ENCODE measurements around the gene LLGL1. TPM values are rescaled to one million over a fixed set of nuclear protein-coding genes. Genes with fewer than 3 reads are reported as not detected.

The LLGL1 gene
- total RNA-seq, 1 experiment from 2014 or later: 44.3 TPM

GRCh38 chr17:18181358-18181757 lies 44.1 kb upstream of the LLGL1 start:
- Histone ChIP-seq H3K9ac (ENCODE audit: low read length) (no peak overlapping the region), H2AFZ (ENCODE audit: low read depth, low read length, poor library complexity, severe bottlenecking) (no peak overlapping the region), H3K27ac (ENCODE audit: low read depth, low read length) (peak overlapping the region; percentile 99; the same call in 1 of the 2 replicates), H4K20me1 (ENCODE audit: insufficient read depth) (no peaks in the 10 kb centered on the region), H3K4me2 (ENCODE audit: low read length) (peak overlapping the region; percentile 94; the same call in 1 of the 2 replicates), H3K27me3 (ENCODE audit: insufficient read depth, low read length) (no peaks in the 10 kb centered on the region), H3K79me2 (ENCODE audit: insufficient read depth, low read length) (peaks cover 23% of the 10 kb centered on the region), H3K9me2 (ENCODE audit: insufficient read depth) (no peaks in the 10 kb centered on the region), H3K4me3 (replicated peaks in 1 of 2; ENCODE audit: low read depth in 1 of 2, low read length in 2 of 2) (no peak overlapping the region), H3K9me3 (ENCODE audit: control insufficient read depth in 1 of 2, insufficient read depth in 1 of 2, low read depth in 1 of 2, low read length in 2 of 2) (no peaks in the 10 kb centered on the region), H3K4me1 (ENCODE audit: control insufficient read depth in 1 of 2, insufficient read depth in 2 of 2, low read length in 2 of 2) (peaks cover 18 to 37% of the 10 kb centered on the region in 2 experiments), H3K36me3 (ENCODE audit: control insufficient read depth in 1 of 2, insufficient read depth in 2 of 2, low read length in 2 of 2) (peaks cover 0 to 4% of the 10 kb centered on the region in 2 experiments; a peak in 1 of 4 replicates)
- ChIA-PET RAD21 (ENCODE audit: low non-redundant PET in 1 of 2, low total read pairs in 2 of 2, uncharacterized antibody in 2 of 2, unreplicated experiment in 2 of 2) (no interaction called here), POLR2A (no interaction called here), CTCF (interaction anchor here (2.1 kb wide), 1 partner anchor 23 kb away, joined by 6 read pairs; no protein-coding TSS in a partner anchor)
- no TSS peak for BruUV-seq (replicated peaks)
- intact Hi-C loops (cut with micrococcal nuclease): no loop called here
- DNase-seq (ENCODE audit: low read depth, low spot score) (no peak), ATAC-seq (no peak)
- TF ChIP-seq TCF7L2 (IDR thresholded peaks at IDR 0.05; ENCODE audit: borderline replicate concordance, extremely low read depth, insufficient read depth, insufficient read length) (no peak), EZH2phosphoT487 (IDR thresholded peaks at IDR 0.05; ENCODE audit: borderline replicate concordance) (no peak), SIN3A (IDR thresholded peaks at IDR 0.05; ENCODE audit: low read depth) (no peak), ZFX (IDR thresholded peaks at IDR 0.05) (no peak), MAX (IDR thresholded peaks at IDR 0.05) (no peak), RAD21 (IDR thresholded peaks at IDR 0.05; ENCODE audit: low read depth) (no peak), EZH2 (IDR thresholded peaks at IDR 0.05) (no peak)

GRCh38 chr17:18182110-18182977 lies 43.1 kb upstream of the LLGL1 start:
- ChIA-PET POLR2A (interaction anchor here (1.0 to 1.3 kb wide), 3 partner anchors 12 to 346 kb away, joined by 3 read pairs; no protein-coding TSS in a partner anchor), RAD21 (ENCODE audit: low non-redundant PET in 1 of 2, low total read pairs in 2 of 2, uncharacterized antibody in 2 of 2, unreplicated experiment in 2 of 2) (no interaction called here), CTCF (interaction anchor here (1.5 to 2.1 kb wide), 3 partner anchors 24 to 36 kb away, joined by 3 to 7 read pairs (median 6); no protein-coding TSS in a partner anchor)
- Histone ChIP-seq H3K9ac (ENCODE audit: low read length) (peak overlapping the region; percentile 87), H3K9me2 (ENCODE audit: insufficient read depth) (no peaks in the 10 kb centered on the region), H3K27ac (ENCODE audit: low read depth, low read length) (peak overlapping the region; percentile 99), H3K4me2 (ENCODE audit: low read length) (peak overlapping the region; percentile 94), H3K79me2 (ENCODE audit: insufficient read depth, low read length) (peaks cover 33% of the 10 kb centered on the region), H3K9me3 (ENCODE audit: control insufficient read depth in 1 of 2, insufficient read depth in 1 of 2, low read depth in 1 of 2, low read length in 2 of 2) (no peaks in the 10 kb centered on the region), H3K36me3 (ENCODE audit: control insufficient read depth in 1 of 2, insufficient read depth in 2 of 2, low read length in 2 of 2) (peaks cover 6 to 9% of the 10 kb centered on the region in 2 experiments; a peak in 2 of 4 replicates), H3K4me3 (replicated peaks in 1 of 2; ENCODE audit: low read depth in 1 of 2, low read length in 2 of 2) (peak overlapping the region; percentile 79 to 80), H3K4me1 (ENCODE audit: control insufficient read depth in 1 of 2, insufficient read depth in 2 of 2, low read length in 2 of 2) (peaks cover 18 to 39% of the 10 kb centered on the region in 2 experiments), H4K20me1 (ENCODE audit: insufficient read depth) (no peaks in the 10 kb centered on the region), H2AFZ (ENCODE audit: low read depth, low read length, poor library complexity, severe bottlenecking) (peak overlapping the region; percentile 79), H3K27me3 (ENCODE audit: insufficient read depth, low read length) (no peaks in the 10 kb centered on the region)
- no peak for DNase-seq (ENCODE audit: low read depth, low spot score)
- intact Hi-C loops (cut with micrococcal nuclease): no loop called here
- ATAC-seq: peak; percentile 3
- BruUV-seq (replicated peaks): TSS peak; percentile 90
- TF ChIP-seq CTCF (IDR thresholded peaks at IDR 0.05 in 2 of 3, conservative IDR thresholded peaks at IDR 0.05 in 1 of 3; ENCODE audit: borderline replicate concordance in 1 of 3, insufficient read depth in 1 of 3, low read depth in 2 of 3, low read length in 2 of 3) (no peak), POLR2AphosphoS5 (IDR thresholded peaks at IDR 0.05; ENCODE audit: low read depth, low read length) (no peak), JUND (IDR thresholded peaks at IDR 0.05) (no peak), ZBTB33 (IDR thresholded peaks at IDR 0.05; ENCODE audit: extremely low read depth, insufficient replicate concordance, low read length) (no peak), SP1 (IDR thresholded peaks at IDR 0.05; ENCODE audit: low read depth) (no peak), MAX (IDR thresholded peaks at IDR 0.05) (no peak), YY1 (IDR thresholded peaks at IDR 0.05; ENCODE audit: extremely low read depth, insufficient replicate concordance, low read depth, low read length) (no peak), CBX3 (IDR thresholded peaks at IDR 0.05; ENCODE audit: low read depth) (no peak), EZH2 (IDR thresholded peaks at IDR 0.05) (no peak)
